GM18909 (cell line): ENCODE results near the gene PRDM16.

Experiments used
- ATAC-seq: cut with Tn5 transposase; IDR thresholded peaks from one replicate; pipeline ENCODE4 v1.9.1; 2021; ENCODE audit warnings: mild to moderate bottlenecking; ENCODE audit not compliant: unreplicated experiment, poor library complexity

PRDM16 gene

GRCh38 chr1:3321559-3322449 lies 252.8 kb downstream of the PRDM16 start:
- no peak for ATAC-seq

GRCh38 chr1:3322450-3323020 lies 253.5 kb downstream of the PRDM16 start:
- no peak for ATAC-seq

GRCh38 chr1:3323021-3323795 lies 254.2 kb downstream of the PRDM16 start:
- ATAC-seq: no peak

- ATAC-seq: no peak
These were observed 255.0 kb downstream of the PRDM16 start for GRCh38 chr1:3323796-3324703.

GRCh38 chr1:3324704-3325535 lies 255.9 kb downstream of the PRDM16 start:
- no peak for ATAC-seq

- no peak for ATAC-seq
These were observed 257.7 kb downstream of the PRDM16 start for GRCh38 chr1:3326516-3327388.

GRCh38 chr1:3327389-3327702 lies 258.3 kb downstream of the PRDM16 start:
- ATAC-seq: no peak

- no peak for ATAC-seq
These were observed 259.1 kb downstream of the PRDM16 start for GRCh38 chr1:3327936-3328590.

GRCh38 chr1:3329640-3330281 lies 260.8 kb downstream of the PRDM16 start:
- no peak for ATAC-seq

- ATAC-seq: no peak
These were observed 261.8 kb downstream of the PRDM16 start for GRCh38 chr1:3330771-3331245.

- ATAC-seq: no peak
These were observed 262.6 kb downstream of the PRDM16 start for GRCh38 chr1:3331564-3331963.

- ATAC-seq: no peak
These were observed 263.0 kb downstream of the PRDM16 start for GRCh38 chr1:3332043-3332442.

GRCh38 chr1:3332662-3333061 lies 263.7 kb downstream of the PRDM16 start:
- no peak for ATAC-seq

- ATAC-seq: no peak
These were observed 264.9 kb downstream of the PRDM16 start for GRCh38 chr1:3333903-3334302.

GRCh38 chr1:3334366-3334765 lies 265.4 kb downstream of the PRDM16 start:
- ATAC-seq: no peak

- ATAC-seq: no peak
These were observed 267.0 kb downstream of the PRDM16 start for GRCh38 chr1:3335754-3336640.
